ENCODE data around the gene DUOXA1.
A peak's percentile ranks its signal among the peaks of the same experiment; 100 is the strongest.

Gene DUOXA1

GRCh38 chr15:45115312-45115820 lies 14.3 kb downstream of the DUOXA1 start:
- Histone ChIP-seq H3K27me3 (ENCODE audit: insufficient read depth, insufficient read length) (peaks cover 72% of the 10 kb centered on the region), H3K4me3 (ENCODE audit: insufficient read length, low read depth) (no peak overlapping the region)
- TF ChIP-seq YY1 (IDR thresholded peaks at IDR 0.05; ENCODE audit: insufficient read depth, insufficient read length): no peak
- TF ChIP-seq ZNF274 (IDR thresholded peaks at IDR 0.05; ENCODE audit: low read depth, low read length): no peak
- no peak for TF ChIP-seq SUZ12 (IDR thresholded peaks at IDR 0.05; ENCODE audit: extremely low read depth, insufficient read depth, insufficient read length)

DNA sequence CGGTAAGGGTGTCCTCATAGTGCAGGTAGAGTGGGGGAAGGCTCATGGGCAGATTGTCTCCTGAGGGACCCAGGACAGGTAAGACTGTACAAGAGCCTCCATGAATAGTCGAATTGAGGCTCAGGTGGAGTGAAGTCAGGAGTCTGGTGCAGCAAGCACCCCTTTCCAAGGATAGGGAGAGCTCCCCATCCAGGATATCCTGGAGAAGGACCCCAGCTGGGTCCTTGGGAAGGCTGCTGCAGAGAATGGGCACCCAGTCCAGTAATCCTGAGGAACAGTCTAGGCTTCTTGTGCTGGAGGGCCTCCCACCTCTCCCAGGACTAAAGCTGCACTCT lies 15.0 kb downstream of the DUOXA1 start:
- no peaks in the 10 kb centered on the region for H3K36me3 ChIP-seq (ENCODE audit: insufficient read depth, insufficient read length, low read length)
- H3K9me3 ChIP-seq (ENCODE audit: insufficient read depth, low read length): no peaks in the 10 kb centered on the region
- peaks cover 3% of the 10 kb centered on the region for H3K4me1 ChIP-seq (ENCODE audit: insufficient read depth, insufficient read length)
- H3K27me3 ChIP-seq (ENCODE audit: insufficient read depth, insufficient read length): peaks cover 78% of the 10 kb centered on the region
- no peak overlapping the region for H3K9ac ChIP-seq (ENCODE audit: insufficient read length, low read depth)
- DNase-seq (ENCODE audit: low read depth, low spot score): no peak
- no peak for TF ChIP-seq YY1 (IDR thresholded peaks at IDR 0.05; ENCODE audit: insufficient read depth, insufficient read length)
- TF ChIP-seq SUZ12 (IDR thresholded peaks at IDR 0.05; ENCODE audit: extremely low read depth, insufficient read depth, insufficient read length): no peak
- TF ChIP-seq ZNF274 (IDR thresholded peaks at IDR 0.05; ENCODE audit: low read depth, low read length): no peak
- no peak overlapping the region for H3K4me3 ChIP-seq (ENCODE audit: insufficient read length, low read depth)

More at GRCh38 chr15:45115312-45115820, 14.3 kb downstream of the DUOXA1 start:
- Histone ChIP-seq H3K36me3 (ENCODE audit: insufficient read depth, insufficient read length, low read length) (no peaks in the 10 kb centered on the region), H3K9me3 (ENCODE audit: insufficient read depth, low read length) (no peaks in the 10 kb centered on the region), H3K4me1 (ENCODE audit: insufficient read depth, insufficient read length) (peaks cover 3% of the 10 kb centered on the region), H3K9ac (ENCODE audit: insufficient read length, low read depth) (no peak overlapping the region)
- no peak for DNase-seq (ENCODE audit: low read depth, low spot score)

DNA sequence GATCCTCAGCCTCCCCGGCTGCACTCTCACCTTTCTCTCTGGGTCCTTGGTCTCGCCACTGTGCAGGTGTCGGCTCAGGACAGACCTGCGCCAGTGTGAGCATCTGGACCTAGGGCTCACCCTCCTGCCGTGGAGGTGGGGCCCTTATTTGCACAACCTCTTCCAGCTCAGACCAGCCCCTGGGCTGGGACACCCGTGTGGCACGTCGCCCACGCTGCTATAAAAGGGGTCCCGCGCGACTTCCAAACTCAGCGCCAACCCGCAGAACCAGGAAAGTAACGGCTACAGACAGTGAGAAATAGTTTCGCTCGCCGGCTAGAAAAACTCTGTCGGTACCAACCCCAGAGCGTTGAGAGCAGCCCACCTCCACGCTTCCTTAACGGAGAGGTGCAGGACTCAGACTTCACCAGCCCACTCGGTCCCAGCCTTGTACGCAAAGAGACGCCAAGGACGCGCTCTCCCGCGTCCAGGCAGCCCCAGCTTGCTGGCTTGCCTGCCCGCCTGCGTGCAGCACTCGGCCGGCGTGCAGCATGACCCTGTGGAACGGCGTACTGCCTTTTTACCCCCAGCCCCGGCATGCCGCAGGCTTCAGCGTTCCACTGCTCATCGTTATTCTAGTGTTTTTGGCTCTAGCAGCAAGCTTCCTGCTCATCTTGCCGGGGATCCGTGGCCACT lies 15.5 kb downstream of the DUOXA1 start, which contains the start of the genes DUOX2 and DUOXA2:
Gene DUOX2, minus strand, starts transcription at position 97 of the 675 bp plus-strand sequence. CDS start 761 bp downstream, outside the sequence.
Gene DUOXA2, plus strand, starts transcription at position 251 of the 675 bp plus-strand sequence. Its CDS starts 280 bp downstream, at position 531.
- DNase-seq (ENCODE audit: low read depth, low spot score): no peak
- TF ChIP-seq ZNF274 (IDR thresholded peaks at IDR 0.05; ENCODE audit: low read depth, low read length): no peak
- TF ChIP-seq YY1 (IDR thresholded peaks at IDR 0.05; ENCODE audit: insufficient read depth, insufficient read length): no peak
- peak; percentile 73 for TF ChIP-seq SUZ12 (IDR thresholded peaks at IDR 0.05; ENCODE audit: extremely low read depth, insufficient read depth, insufficient read length)
- peaks cover 3% of the 10 kb centered on the region for H3K4me1 ChIP-seq (ENCODE audit: insufficient read depth, insufficient read length)
- H3K36me3 ChIP-seq (ENCODE audit: insufficient read depth, insufficient read length, low read length): no peaks in the 10 kb centered on the region
- H3K9ac ChIP-seq (ENCODE audit: insufficient read length, low read depth): peak within 1 kb of the TSS; percentile 56
- H3K27me3 ChIP-seq (ENCODE audit: insufficient read depth, insufficient read length): peaks cover 80% of the 10 kb centered on the region
- H3K4me3 ChIP-seq (ENCODE audit: insufficient read length, low read depth): peak within 1 kb of the TSS; percentile 43
- no peaks in the 10 kb centered on the region for H3K9me3 ChIP-seq (ENCODE audit: insufficient read depth, low read length)

DNA sequence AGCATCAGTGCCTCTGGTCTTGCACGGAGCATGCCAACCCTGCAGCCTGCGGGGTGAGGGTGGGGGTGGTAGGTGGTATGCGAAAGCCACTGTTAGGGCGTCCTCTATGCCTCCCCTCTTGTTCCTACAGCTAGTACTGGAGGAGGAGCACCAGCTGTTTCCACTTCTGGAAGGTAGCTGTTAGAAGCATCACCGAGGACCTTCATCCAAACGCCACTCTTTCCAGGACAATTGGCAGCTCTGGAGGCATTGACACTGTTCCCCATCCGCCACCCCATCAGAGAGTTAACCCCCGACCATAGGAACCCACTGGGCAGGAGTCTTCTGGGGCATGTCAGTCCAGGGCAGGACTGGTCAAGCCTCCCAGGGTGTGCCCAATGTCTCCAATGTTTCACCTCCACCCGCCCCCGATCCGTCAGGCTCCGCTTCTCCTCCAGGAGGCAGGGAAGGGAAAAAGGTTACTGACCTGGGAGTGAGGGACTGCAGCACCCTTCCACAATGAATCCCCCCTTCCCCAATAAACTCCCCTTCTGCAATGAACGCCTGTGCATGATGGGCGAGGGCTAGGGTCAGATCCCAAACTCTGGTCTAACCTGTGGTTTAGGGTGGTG lies 16.2 kb downstream of the DUOXA1 start:
- Histone ChIP-seq H3K4me3 (ENCODE audit: insufficient read length, low read depth) (peak overlapping the region; percentile 43), H3K9ac (ENCODE audit: insufficient read length, low read depth) (peak overlapping the region; percentile 56), H3K9me3 (ENCODE audit: insufficient read depth, low read length) (no peaks in the 10 kb centered on the region), H3K4me1 (ENCODE audit: insufficient read depth, insufficient read length) (peaks cover 3% of the 10 kb centered on the region), H3K27me3 (ENCODE audit: insufficient read depth, insufficient read length) (peaks cover 80% of the 10 kb centered on the region), H3K36me3 (ENCODE audit: insufficient read depth, insufficient read length, low read length) (no peaks in the 10 kb centered on the region)
- TF ChIP-seq ZNF274 (IDR thresholded peaks at IDR 0.05; ENCODE audit: low read depth, low read length) (no peak), YY1 (IDR thresholded peaks at IDR 0.05; ENCODE audit: insufficient read depth, insufficient read length) (no peak), SUZ12 (IDR thresholded peaks at IDR 0.05; ENCODE audit: extremely low read depth, insufficient read depth, insufficient read length) (no peak)
- DNase-seq (ENCODE audit: low read depth, low spot score): no peak

DNA sequence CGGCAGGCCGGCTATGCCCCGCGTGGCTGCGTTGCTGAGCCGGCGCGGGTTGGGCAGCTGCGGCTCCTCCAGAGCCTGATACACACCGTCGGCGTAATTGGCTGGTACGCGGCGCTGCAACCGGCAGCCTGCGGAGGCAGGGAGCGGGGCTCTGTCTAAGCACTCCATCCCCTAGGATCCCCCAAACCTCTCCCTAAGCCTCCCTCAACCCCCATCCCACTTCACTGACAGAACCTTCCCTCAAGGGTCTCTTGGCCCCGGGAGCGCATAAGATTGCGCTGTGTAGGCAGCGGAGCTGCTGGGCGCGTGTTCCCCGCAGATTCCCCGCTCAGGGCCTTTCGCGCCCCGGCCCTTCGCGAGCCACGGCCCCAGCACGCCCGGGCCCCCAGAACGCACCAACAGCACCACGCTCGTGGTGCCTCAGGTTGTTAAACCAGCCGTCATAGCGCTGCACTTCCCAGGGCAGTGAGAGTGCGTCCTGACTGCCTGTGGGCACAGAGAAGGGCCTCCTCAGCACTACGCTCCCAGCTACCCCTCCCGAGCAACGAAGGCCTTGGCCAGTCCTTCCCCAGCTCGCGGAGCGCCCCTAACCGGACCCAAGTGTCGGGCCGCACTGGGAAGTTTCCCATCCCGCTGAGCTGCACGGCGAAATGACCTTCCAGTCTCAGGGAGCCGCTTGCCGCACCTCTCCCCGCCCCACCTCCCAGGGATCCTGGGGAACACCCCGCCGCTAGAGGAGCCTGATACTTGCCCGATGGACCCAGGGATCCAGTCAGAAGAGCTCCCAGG lies 16.9 kb downstream of the DUOXA1 start:
- H3K27me3 ChIP-seq (ENCODE audit: insufficient read depth, insufficient read length): peaks cover 78% of the 10 kb centered on the region
- H3K4me1 ChIP-seq (ENCODE audit: insufficient read depth, insufficient read length): peaks cover 3% of the 10 kb centered on the region
- DNase-seq (ENCODE audit: low read depth, low spot score): no peak
- no peaks in the 10 kb centered on the region for H3K9me3 ChIP-seq (ENCODE audit: insufficient read depth, low read length)
- H3K4me3 ChIP-seq (ENCODE audit: insufficient read length, low read depth): peak overlapping the region; percentile 43
- no peak for TF ChIP-seq ZNF274 (IDR thresholded peaks at IDR 0.05; ENCODE audit: low read depth, low read length)
- no peak for TF ChIP-seq YY1 (IDR thresholded peaks at IDR 0.05; ENCODE audit: insufficient read depth, insufficient read length)
- TF ChIP-seq SUZ12 (IDR thresholded peaks at IDR 0.05; ENCODE audit: extremely low read depth, insufficient read depth, insufficient read length): peak; percentile 24
- no peaks in the 10 kb centered on the region for H3K36me3 ChIP-seq (ENCODE audit: insufficient read depth, insufficient read length, low read length)
- H3K9ac ChIP-seq (ENCODE audit: insufficient read length, low read depth): peak overlapping the region; percentile 56

- Histone ChIP-seq H3K9ac (ENCODE audit: insufficient read length, low read depth) (peak overlapping the region; percentile 56), H3K36me3 (ENCODE audit: insufficient read depth, insufficient read length, low read length) (no peaks in the 10 kb centered on the region), H3K27me3 (ENCODE audit: insufficient read depth, insufficient read length) (peaks cover 72% of the 10 kb centered on the region), H3K9me3 (ENCODE audit: insufficient read depth, low read length) (no peaks in the 10 kb centered on the region), H3K4me1 (ENCODE audit: insufficient read depth, insufficient read length) (peaks cover 3% of the 10 kb centered on the region), H3K4me3 (ENCODE audit: insufficient read length, low read depth) (peak overlapping the region; percentile 43)
- DNase-seq (ENCODE audit: low read depth, low spot score): no peak
- TF ChIP-seq SUZ12 (IDR thresholded peaks at IDR 0.05; ENCODE audit: extremely low read depth, insufficient read depth, insufficient read length) (peak; percentile 49), YY1 (IDR thresholded peaks at IDR 0.05; ENCODE audit: insufficient read depth, insufficient read length) (no peak), ZNF274 (IDR thresholded peaks at IDR 0.05; ENCODE audit: low read depth, low read length) (no peak)
Measured at GRCh38 chr15:45112143-45112590, 17.5 kb downstream of the DUOXA1 start.
